Large intestine (tissue), 3 donors: ENCODE measurements around the gene HEPACAM. TPM values are rescaled to one million over a fixed set of nuclear protein-coding genes. Genes with fewer than 3 reads are reported as not detected.
A peak's percentile ranks its signal among the peaks of the same experiment; 100 is the strongest.

Experiments
- DNase-seq, 2 donors: peaks; one replicate each; pipeline versions ENCODE4 v3.0.0 to v3.0.0-alpha.2; 2013
- H3K27ac ChIP-seq: one replicate; pipeline ENCODE4 v1.5.1; 2013; ENCODE audit warnings: low read length
- H3K27me3 ChIP-seq: 2 replicates; pipeline ENCODE4 v1.6.1; 2013; ENCODE audit warnings: low read length; ENCODE audit not compliant: control insufficient read depth, insufficient read depth
- H3K36me3 ChIP-seq: 2 replicates; pipeline ENCODE4 v1.6.1; 2013; ENCODE audit warnings: low read length; ENCODE audit not compliant: control insufficient read depth, insufficient read depth
- H3K4me1 ChIP-seq: one replicate; pipeline ENCODE4 v1.6.1; 2013; ENCODE audit warnings: low read length; ENCODE audit not compliant: control insufficient read depth, insufficient read depth
- H3K4me3 ChIP-seq: one replicate; pipeline ENCODE4 v1.5.1; 2013; ENCODE audit warnings: low read length
- H3K9me3 ChIP-seq: one replicate; pipeline ENCODE4 v1.6.1; 2013; ENCODE audit warnings: mild to moderate bottlenecking, low read depth, low read length, moderate library complexity; ENCODE audit not compliant: control insufficient read depth
- WGBS: methylation state at CpG from one replicate; pipeline ENCODE4 v1.1.5; 2013; ENCODE audit warnings: low lambda C conversion rate; ENCODE audit not compliant: insufficient coverage; 5-methylcytosine and 5-hydroxymethylcytosine counted together
- polyA plus RNA-seq: library from polyadenylated mRNA; unstranded; fragments of 120-200 nt; gene quantifications from one replicate; pipeline ENCODE4 v1.2.1, GENCODE V29; 2013

The HEPACAM gene
- polyA plus RNA-seq, 1 donor: 0.04 TPM

DNA sequence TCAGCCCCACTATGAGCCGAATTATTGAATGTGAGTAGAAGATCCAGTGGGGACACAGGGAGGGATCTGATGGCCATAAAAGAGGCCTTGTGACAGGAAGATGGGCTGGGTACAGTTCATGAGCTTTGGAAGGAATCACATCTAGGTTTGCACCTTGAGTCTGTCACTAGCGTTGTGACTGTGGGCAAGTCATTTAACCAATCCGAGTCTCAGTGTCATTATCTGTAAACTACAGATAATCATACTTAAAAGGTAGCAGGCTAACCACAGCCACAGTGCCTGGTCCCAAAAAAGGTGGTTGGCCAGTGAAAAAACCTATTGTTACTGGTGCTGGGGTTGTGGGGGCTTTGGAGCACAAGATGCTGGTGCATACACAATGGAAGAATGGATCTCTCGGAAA is 13.0 kb downstream of the HEPACAM start:
- peaks cover 4% of the 10 kb centered on the region for H3K4me1 ChIP-seq
- DNase-seq: no peak
- 80% methylated on average over 1 of the region's 4 CpGs for WGBS

DNA sequence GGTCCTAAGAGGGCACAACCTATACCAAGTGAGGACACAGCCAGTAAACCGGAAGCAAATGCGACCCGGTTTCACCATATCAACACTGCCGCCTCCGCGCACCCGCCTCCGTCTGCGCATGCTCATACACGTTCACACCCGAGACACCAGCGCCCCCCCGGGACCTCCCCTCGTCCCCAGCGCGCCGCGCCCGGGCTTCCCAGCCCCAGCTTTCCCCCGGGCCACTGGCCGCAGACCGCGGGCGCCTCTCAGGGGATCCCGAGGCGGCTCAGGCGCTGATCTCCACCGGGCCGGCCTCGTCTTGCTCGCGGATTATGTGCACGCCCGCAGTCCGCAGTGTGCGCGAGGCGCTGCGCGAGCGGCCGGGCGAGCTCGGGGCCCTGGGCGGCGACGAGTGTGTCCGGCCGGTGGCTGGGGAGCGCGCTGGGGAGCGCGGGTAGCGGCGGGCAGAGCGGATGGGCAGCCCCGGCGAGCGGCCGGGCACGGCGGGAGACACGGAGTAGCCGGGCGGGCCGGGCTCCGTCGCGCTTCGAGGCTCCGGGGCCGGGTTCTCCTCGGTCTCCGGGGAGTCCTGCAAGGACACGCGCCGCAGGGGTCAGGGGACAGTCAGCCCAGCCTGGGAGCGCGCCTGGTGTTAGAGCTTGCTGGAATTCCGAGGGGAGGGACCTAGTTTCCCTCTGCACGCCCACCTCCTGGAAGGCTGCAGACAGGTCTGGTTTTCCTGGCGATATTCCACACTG is 14.8 kb downstream of the HEPACAM start:
- Histone ChIP-seq H3K9me3 (peaks cover under 1% of the 10 kb centered on the region), H3K4me1 (peaks cover 4% of the 10 kb centered on the region), H3K27ac (no peak overlapping the region), H3K27me3 (peaks cover 51% of the 10 kb centered on the region), H3K36me3 (no peaks in the 10 kb centered on the region), H3K4me3 (no peak overlapping the region)
- DNase-seq: peak; percentile 70 to 73
- no CpG with 5 or more reads among the region's 82 CpGs for WGBS

More for the DNA sequence above, 13.0 kb downstream of the HEPACAM start:
- no peak overlapping the region for H3K27ac ChIP-seq
- peaks cover 41% of the 10 kb centered on the region for H3K27me3 ChIP-seq
- no peaks in the 10 kb centered on the region for H3K9me3 ChIP-seq
- no peak overlapping the region for H3K4me3 ChIP-seq
- H3K36me3 ChIP-seq: no peaks in the 10 kb centered on the region

DNA sequence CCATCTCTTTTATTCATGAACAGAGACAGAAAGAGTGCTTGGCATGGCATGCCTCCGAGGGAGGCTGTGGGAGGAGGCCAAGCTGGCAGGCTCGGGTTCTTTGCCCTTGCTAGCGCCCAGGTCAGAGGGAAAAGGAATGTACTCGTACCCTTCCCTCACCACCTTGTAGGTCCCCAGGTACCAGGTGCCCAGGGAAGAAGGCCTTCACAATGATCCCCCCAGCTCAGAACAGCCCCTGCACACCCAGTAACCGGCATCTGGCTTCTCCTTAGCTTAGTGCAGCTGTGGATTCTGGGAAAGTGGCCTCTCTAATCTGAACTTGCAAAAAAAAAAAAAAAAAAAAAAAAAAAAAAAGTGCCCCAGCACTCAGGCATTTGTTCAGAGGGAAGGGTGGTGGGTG is 15.5 kb downstream of the HEPACAM start:
- peaks cover 3% of the 10 kb centered on the region for H3K9me3 ChIP-seq
- H3K36me3 ChIP-seq: no peaks in the 10 kb centered on the region
- WGBS: no CpG with 5 or more reads among the region's 5 CpGs
- DNase-seq: no peak
- no peak overlapping the region for H3K4me3 ChIP-seq
- H3K4me1 ChIP-seq: peaks cover 4% of the 10 kb centered on the region
- H3K27ac ChIP-seq: no peak overlapping the region
- peaks cover 53% of the 10 kb centered on the region for H3K27me3 ChIP-seq

DNA sequence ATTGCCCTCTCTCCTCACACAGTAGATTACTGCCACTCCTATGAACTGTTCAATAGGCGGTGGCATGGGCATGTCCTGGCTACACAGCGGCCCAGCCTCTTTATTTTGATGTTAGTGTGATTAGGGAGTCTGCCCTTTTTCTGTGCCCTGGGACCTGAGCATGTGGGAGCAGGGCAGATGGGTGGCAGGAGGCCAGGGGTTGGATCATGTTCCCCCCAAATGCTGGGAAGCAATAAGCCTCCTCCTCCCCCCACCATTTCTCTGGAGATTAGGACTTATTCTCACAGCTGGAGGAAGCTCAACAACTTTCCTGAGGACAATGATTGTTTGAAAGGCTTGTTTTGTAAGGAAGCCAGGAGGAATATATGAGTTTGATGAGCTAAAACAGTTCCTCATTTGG is 15.9 kb downstream of the HEPACAM start:
- Histone ChIP-seq H3K27ac (no peak overlapping the region), H3K4me1 (peaks cover 4% of the 10 kb centered on the region), H3K27me3 (peaks cover 53% of the 10 kb centered on the region), H3K4me3 (no peak overlapping the region), H3K36me3 (no peaks in the 10 kb centered on the region), H3K9me3 (peaks cover 3% of the 10 kb centered on the region)
- DNase-seq: no peak
- no CpG with 5 or more reads among the region's 2 CpGs for WGBS

DNA sequence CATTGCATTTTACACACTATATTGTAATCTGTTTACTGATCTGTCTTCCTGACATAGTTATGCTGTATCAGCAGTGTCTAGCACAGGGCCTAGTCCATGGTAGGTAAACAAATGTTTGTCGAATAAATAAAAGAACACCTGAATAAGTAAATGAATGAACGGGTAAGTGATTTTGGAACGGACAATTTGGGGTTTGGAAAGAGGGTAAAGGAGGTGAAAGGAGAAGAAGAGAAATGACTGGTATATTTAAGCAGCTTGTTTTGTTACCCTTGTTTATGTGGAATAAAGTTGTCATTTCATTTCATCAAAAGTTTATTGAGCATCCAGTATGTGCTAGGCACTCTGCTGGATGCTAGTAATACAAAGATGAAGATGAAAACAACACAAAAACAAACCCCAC is 16.9 kb downstream of the HEPACAM start, which contains the start of gene HEPN1:
HEPN1 (plus strand) TSS at position 301 of the 400 bp plus-strand sequence.
- Histone ChIP-seq H3K27me3 (peaks cover 50% of the 10 kb centered on the region), H3K27ac (no peak within 1 kb of the TSS), H3K4me3 (no peak within 1 kb of the TSS), H3K36me3 (no peaks in the 10 kb centered on the region), H3K9me3 (peaks cover 3% of the 10 kb centered on the region), H3K4me1 (peaks cover 4% of the 10 kb centered on the region)
- no peak for DNase-seq
- 73% methylated on average over 3 of the region's 3 CpGs for WGBS

DNA sequence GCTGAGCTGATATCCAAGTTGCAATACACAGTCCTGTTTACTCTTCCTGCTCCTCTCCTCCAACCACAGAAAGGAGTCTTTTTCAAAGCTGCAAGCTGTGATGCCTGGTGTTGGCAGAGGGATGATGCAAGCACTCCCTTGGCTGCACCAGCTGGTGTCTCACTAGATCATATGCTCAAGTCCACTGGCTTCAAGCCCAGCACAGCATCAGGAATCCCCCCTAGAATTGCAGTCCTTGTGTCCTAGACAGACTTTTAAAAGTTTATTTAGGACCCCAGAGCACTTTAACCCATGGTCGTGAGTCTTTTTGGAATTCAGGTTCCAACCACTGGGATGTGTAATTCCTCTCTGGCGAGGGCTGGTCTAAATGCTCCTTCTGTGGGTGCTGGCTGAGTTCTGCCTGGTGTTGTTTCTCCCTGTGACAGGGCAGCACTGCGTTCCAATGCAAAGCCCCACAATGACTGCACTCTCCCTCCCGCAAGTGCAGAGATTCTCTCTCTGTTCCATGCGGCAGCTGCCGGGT is 18.7 kb downstream of the HEPACAM start:
- no CpG with 5 or more reads among the region's 6 CpGs for WGBS
- Histone ChIP-seq H3K9me3 (peaks cover 3% of the 10 kb centered on the region), H3K27ac (no peak overlapping the region), H3K36me3 (no peaks in the 10 kb centered on the region), H3K4me3 (no peak overlapping the region), H3K27me3 (peaks cover 34% of the 10 kb centered on the region), H3K4me1 (peaks cover 4% of the 10 kb centered on the region)
- no peak for DNase-seq

DNA sequence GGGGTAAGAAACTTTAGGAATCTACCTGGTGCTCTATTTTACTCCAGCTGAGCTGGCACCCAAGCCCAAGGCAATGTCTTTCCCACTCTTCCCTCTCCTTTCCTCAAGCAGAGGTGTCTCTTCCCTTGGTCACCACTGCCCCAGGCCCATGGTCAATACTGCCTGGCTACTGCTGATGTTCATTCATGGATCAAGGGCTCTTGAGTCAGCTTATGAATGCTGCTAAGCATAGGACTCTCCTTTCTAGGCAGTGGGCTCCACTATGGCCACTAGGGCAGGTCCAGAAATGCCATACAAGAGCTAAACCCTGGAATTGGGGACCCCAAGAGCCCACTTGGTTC is 19.5 kb downstream of the HEPACAM start:
- peaks cover 1% of the 10 kb centered on the region for H3K4me1 ChIP-seq
- no peak for DNase-seq
- no peak overlapping the region for H3K4me3 ChIP-seq
- H3K27me3 ChIP-seq: peaks cover 26% of the 10 kb centered on the region
- no peak overlapping the region for H3K27ac ChIP-seq
- no peaks in the 10 kb centered on the region for H3K36me3 ChIP-seq
- H3K9me3 ChIP-seq: peaks cover 3% of the 10 kb centered on the region

DNA sequence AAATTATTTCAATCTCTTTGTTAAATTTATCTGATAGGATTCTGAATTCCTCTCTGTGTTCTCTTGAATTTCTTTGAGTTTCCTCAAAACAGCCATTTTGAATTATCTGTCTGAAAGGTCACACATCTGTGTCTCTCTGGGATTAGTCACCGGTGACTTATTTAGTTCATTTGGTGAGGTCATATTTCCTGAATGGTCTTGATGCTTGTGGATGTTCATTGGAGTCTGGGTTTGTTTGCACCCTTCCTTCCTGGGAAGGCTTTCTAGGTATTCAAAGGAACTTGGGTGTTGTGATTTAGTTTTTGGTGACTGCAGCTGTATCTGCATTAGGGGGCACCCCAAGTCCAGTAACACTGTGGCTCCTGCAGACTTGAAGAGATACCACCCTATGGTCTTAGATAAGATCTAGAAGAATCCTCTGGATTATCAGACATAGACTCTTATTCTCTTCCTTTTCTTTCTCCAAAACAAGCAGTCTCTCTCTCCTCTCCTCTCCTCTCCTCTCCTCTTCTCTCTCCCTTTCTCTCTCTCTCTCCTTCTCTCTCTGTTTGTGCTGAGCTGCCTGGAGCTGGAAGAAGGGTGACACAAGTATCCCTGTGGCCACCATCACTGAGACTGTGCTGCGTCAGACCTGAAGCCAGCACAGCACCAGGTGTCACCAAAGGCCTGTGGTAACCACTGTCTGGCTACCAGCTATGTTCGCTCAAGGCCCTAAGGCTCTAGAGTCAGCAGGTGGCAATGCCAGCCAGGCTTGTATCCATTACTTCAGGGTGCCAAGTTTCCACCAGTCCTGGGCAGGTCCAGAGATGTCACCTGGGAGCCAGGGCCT is 20.1 kb downstream of the HEPACAM start:
- no CpG with 5 or more reads among the region's 3 CpGs for WGBS
- DNase-seq: no peak

DNA sequence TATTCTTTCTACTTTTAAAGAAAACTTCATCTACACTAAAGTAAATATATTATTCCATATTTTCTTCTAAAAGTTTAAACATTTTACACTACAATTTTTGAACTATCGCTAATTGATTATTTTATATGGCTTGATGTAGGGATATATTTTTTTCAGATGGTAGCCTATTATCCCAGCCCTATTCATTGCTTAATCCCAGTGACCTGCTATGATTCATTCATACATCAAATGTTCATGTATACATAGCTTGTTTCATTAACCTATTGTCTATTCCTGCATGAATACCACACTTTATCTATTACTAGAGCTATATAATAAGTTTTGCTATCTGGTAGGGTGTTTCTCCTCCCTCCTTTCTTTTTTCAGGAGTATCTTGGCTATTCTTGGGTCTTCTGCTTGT is 33.2 kb downstream of the HEPACAM start:
- H3K4me3 ChIP-seq: no peak overlapping the region
- no peaks in the 10 kb centered on the region for H3K36me3 ChIP-seq
- H3K27me3 ChIP-seq: peaks cover 34% of the 10 kb centered on the region
- WGBS: 88% methylated on average over 1 of the region's 1 CpG
- H3K9me3 ChIP-seq: no peaks in the 10 kb centered on the region
- DNase-seq: no peak
- H3K27ac ChIP-seq: no peak overlapping the region
- H3K4me1 ChIP-seq: no peaks in the 10 kb centered on the region

More for the DNA sequence above, 20.1 kb downstream of the HEPACAM start:
- no peaks in the 10 kb centered on the region for H3K4me1 ChIP-seq
- peaks cover 24% of the 10 kb centered on the region for H3K27me3 ChIP-seq
- no peak overlapping the region for H3K27ac ChIP-seq
- no peak overlapping the region for H3K4me3 ChIP-seq
- H3K36me3 ChIP-seq: no peaks in the 10 kb centered on the region
- H3K9me3 ChIP-seq: peaks cover 3% of the 10 kb centered on the region

DNA sequence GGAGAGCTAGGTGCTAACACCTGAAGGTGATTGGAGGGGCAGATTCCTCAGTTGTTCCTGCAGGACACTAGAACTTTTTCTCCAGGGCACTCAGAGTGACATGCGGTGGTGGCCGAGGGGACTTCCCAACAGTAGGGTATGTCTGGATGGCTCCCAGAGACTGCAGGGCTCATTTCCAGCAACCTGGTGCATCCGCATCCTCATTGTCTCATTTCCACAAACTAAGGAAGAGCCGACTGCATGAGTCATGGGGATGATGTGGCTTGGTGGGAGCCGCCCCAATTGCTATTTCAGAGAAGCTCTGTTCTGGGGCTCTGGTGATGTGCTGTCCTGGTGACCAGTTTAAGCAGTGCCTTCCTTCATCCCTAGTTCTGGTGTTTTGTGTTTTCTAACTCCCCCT is 35.4 kb downstream of the HEPACAM start:
- Histone ChIP-seq H3K4me3 (no peak overlapping the region), H3K9me3 (no peaks in the 10 kb centered on the region), H3K36me3 (no peaks in the 10 kb centered on the region), H3K27me3 (peaks cover 34% of the 10 kb centered on the region), H3K4me1 (no peaks in the 10 kb centered on the region), H3K27ac (no peak overlapping the region)
- DNase-seq: no peak
- WGBS: no CpG with 5 or more reads among the region's 5 CpGs
